HG03354 (cell line): ENCODE measurements around the gene CSH1.
"Not testable (repeated sequence)": the region's sequence is repeated elsewhere in the genome, so short reads cannot be mapped to it uniquely, and the experiment has no call there.

Experiments
- ATAC-seq: cut with Tn5 transposase; IDR thresholded peaks from one replicate; pipeline ENCODE4 v1.9.1; 2021; ENCODE audit warnings: mild to moderate bottlenecking; ENCODE audit not compliant: unreplicated experiment, poor library complexity, severe bottlenecking

Gene CSH1

GRCh38 chr17:63896524-63897354 lies at the start of gene CSH1:
TSS of gene CSH1 (minus strand) at chr17:63896574. CDS start at chr17:63896511, 63 bp downstream.
- not testable (repeated sequence) for ATAC-seq

- peak; percentile 47 for ATAC-seq
Measured at GRCh38 chr17:63945784-63946439, 49.5 kb upstream of the CSH1 start.

- no peak for ATAC-seq
Measured at GRCh38 chr17:63944736-63945499, 48.5 kb upstream of the CSH1 start.

- ATAC-seq, result no peak
Measured at GRCh38 chr17:63943745-63944144, 47.4 kb upstream of the CSH1 start.

- ATAC-seq, result no peak
Measured at GRCh38 chr17:63942309-63942985, 46.1 kb upstream of the CSH1 start.

- no peak for ATAC-seq
Measured at GRCh38 chr17:63941751-63942150, 45.4 kb upstream of the CSH1 start.

GRCh38 chr17:63941162-63941561 lies 44.8 kb upstream of the CSH1 start:
- ATAC-seq, result no peak

- ATAC-seq, result no peak
Measured at GRCh38 chr17:63940584-63940983, 44.2 kb upstream of the CSH1 start.

GRCh38 chr17:63939884-63940283 lies 43.5 kb upstream of the CSH1 start:
- ATAC-seq, result no peak

GRCh38 chr17:63939401-63939800 lies 43.0 kb upstream of the CSH1 start:
- ATAC-seq, result no peak

GRCh38 chr17:63937920-63938319 lies 41.5 kb upstream of the CSH1 start:
- no peak for ATAC-seq

GRCh38 chr17:63937319-63937718 lies 40.9 kb upstream of the CSH1 start:
- ATAC-seq, result no peak

GRCh38 chr17:63934183-63935112 lies 38.1 kb upstream of the CSH1 start:
- no peak for ATAC-seq

- no peak for ATAC-seq
Measured at GRCh38 chr17:63933598-63933997, 37.2 kb upstream of the CSH1 start.

- ATAC-seq, result peak; percentile 17
Measured at GRCh38 chr17:63932721-63933120, 36.3 kb upstream of the CSH1 start.

- ATAC-seq, result peak; percentile 85
Measured at GRCh38 chr17:63931981-63932561, 35.7 kb upstream of the CSH1 start, which contains the start of gene CD79B. TSS of gene CD79B (minus strand) at chr17:63932331. CDS start at chr17:63932261, 70 bp downstream.

GRCh38 chr17:63930951-63931575 lies 34.7 kb upstream of the CSH1 start:
- ATAC-seq, result no peak
